Measurements from ENCODE around the gene ACVRL1. TPM values are rescaled to one million over a fixed set of nuclear protein-coding genes. Genes with fewer than 3 reads are reported as not detected.

ACVRL1 gene
- polyA plus RNA-seq, 1 donor (not counting 4 experiments of a cell fraction or from before 2014, with no cell fraction given): not detected

DNA sequence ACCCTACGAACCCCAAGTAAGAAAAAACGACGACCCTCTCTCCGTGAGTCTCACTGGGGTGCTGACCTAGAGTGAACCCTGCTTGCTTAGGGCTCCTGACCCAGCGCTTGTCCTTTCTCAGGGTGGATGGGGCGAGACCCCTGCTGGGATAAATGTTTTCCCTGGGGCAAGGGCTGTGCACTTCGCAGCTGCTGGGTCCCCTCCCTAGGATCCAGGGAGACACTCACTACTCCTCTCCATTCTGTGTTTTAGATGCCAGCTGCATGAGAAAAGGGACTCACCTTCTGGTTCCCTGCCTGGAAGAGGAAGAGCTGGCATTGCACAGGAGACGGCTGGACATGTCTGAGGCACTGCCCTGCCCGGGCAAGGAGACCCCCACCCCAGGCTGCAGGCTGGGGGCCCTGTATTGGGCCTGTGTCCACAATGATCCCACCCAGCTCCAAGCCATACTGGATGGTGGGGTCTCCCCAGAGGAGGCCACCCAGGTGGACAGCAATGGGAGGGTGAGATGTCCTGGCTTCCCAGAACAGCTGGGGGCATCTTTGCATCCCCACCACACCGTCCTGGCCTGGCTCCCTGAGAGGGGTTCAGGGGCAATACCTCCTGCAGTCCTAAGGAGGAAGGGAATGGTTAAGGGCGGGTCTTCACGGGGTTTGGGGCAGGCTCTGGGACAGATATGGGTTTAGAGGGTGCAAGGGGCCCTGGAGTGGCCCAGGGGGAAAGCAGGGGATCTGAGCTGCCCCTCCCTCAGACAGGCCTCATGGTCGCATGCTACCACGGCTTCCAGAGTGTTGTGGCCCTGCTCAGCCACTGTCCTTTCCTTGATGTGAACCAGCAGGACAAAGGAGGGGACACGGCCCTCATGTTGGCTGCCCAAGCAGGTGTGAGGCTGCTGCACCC is 18.7 kb upstream of the ACVRL1 start:
- Histone ChIP-seq H2AFZ (ENCODE audit: control insufficient read depth, low read length) (no peak overlapping the region), H3K4me1 (ENCODE audit: control insufficient read depth, extremely low read depth, insufficient read depth, low read length) (peaks cover 4% of the 10 kb centered on the region), H3K4me3 (ENCODE audit: control insufficient read depth in 2 of 3, extremely low read depth in 1 of 3, insufficient read depth in 2 of 3, low read depth in 1 of 3, low read length in 3 of 3) (no peak overlapping the region), H4K20me1 (ENCODE audit: control insufficient read depth, extremely low read depth, insufficient read depth, low read length) (no peaks in the 10 kb centered on the region), H3K9me1 (ENCODE audit: control insufficient read depth, extremely low read depth, insufficient read depth, low read length) (no peaks in the 10 kb centered on the region), H3K27ac (ENCODE audit: control insufficient read depth, insufficient read depth, low read length) (no peak overlapping the region), H3K4me2 (ENCODE audit: control insufficient read depth, extremely low read depth, insufficient read depth, low read depth, low read length) (peak overlapping the region; percentile 17), H3K9me3 (ENCODE audit: control insufficient read depth, low read depth, low read length) (no peaks in the 10 kb centered on the region), H3K9ac (ENCODE audit: control insufficient read depth, extremely low read depth, insufficient read depth, low read length) (no peak overlapping the region), H3K36me3 (ENCODE audit: control insufficient read depth in 2 of 2, extremely low read depth in 1 of 2, insufficient read depth in 2 of 2, low read length in 2 of 2) (no peaks in the 10 kb centered on the region), H3K79me2 (ENCODE audit: control insufficient read depth, insufficient read depth, low read length) (no peaks in the 10 kb centered on the region), H3K27me3 (ENCODE audit: control insufficient read depth, extremely low read depth, insufficient read depth, low read length) (peaks cover 10% of the 10 kb centered on the region)
- no peak for FAIRE-seq
- TF ChIP-seq, protein P1, sequence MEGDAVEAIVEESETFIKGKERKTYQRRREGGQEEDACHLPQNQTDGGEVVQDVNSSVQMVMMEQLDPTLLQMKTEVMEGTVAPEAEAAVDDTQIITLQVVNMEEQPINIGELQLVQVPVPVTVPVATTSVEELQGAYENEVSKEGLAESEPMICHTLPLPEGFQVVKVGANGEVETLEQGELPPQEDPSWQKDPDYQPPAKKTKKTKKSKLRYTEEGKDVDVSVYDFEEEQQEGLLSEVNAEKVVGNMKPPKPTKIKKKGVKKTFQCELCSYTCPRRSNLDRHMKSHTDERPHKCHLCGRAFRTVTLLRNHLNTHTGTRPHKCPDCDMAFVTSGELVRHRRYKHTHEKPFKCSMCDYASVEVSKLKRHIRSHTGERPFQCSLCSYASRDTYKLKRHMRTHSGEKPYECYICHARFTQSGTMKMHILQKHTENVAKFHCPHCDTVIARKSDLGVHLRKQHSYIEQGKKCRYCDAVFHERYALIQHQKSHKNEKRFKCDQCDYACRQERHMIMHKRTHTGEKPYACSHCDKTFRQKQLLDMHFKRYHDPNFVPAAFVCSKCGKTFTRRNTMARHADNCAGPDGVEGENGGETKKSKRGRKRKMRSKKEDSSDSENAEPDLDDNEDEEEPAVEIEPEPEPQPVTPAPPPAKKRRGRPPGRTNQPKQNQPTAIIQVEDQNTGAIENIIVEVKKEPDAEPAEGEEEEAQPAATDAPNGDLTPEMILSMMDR (optimal IDR thresholded peaks at IDR 0.05 in 1 of 3, IDR thresholded peaks at IDR 0.05 in 1 of 3, conservative IDR thresholded peaks at IDR 0.05 in 1 of 3; ENCODE audit: extremely low read depth in 1 of 3, insufficient read depth in 2 of 3, low read length in 3 of 3): no peak
- no peak for TF ChIP-seq EZH2 (IDR thresholded peaks at IDR 0.05; ENCODE audit: low read length)
- DNase-seq (ENCODE audit: low read depth, low spot score): no peak
- dilution Hi-C loops (cut with MboI; ENCODE audit: extremely low pct_ligation_motif_present, low sequenced_read_pairs): no loop called here

DNA sequence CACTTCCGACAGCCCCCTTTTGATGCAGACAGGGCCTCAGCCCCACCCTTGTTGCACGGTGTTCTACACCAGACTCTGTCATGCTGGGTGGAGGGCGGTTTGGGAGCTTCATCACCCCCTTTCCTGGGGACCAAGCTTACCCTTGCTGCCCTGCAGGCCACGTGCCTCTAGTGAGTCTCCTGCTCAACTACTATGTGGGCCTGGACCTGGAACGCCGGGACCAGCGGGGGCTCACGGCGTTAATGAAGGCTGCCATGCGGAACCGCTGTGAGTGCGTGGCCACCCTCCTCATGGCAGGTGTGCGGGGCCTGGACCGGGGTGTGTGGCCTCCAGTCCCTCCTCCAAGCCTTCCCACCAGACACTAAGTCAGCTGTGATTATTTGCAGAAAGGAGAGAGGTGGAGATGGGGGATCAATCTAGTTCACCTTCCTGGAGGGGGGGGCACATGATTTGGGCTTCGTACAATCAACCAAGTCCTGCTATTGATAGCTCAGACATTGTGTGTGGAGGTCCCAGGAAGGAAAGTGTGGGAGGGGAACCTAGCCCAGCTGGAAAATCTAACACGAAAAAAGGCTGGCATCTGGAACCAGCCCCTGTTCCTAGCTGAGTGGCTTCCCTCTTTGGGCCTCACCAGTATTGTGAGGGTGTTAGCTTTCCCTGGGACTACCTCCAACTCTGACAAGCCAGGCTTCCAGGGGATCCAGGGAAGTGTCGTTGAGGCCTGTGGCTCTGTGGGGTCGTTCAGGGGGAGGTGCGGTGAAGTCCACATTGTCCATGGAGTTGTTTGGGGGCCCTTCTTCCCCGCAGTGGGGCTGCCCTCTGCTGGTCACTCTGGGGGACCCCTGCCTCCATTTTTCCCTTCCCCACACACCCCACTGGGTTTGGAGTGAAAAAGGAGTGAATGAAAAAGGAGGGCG is 17.8 kb upstream of the ACVRL1 start:
- Histone ChIP-seq H4K20me1 (ENCODE audit: control insufficient read depth, extremely low read depth, insufficient read depth, low read length) (no peaks in the 10 kb centered on the region), H3K9ac (ENCODE audit: control insufficient read depth, extremely low read depth, insufficient read depth, low read length) (no peak overlapping the region), H3K27me3 (ENCODE audit: control insufficient read depth, extremely low read depth, insufficient read depth, low read length) (peaks cover 10% of the 10 kb centered on the region), H3K27ac (ENCODE audit: control insufficient read depth, insufficient read depth, low read length) (no peak overlapping the region), H3K9me3 (ENCODE audit: control insufficient read depth, low read depth, low read length) (no peaks in the 10 kb centered on the region), H3K4me3 (ENCODE audit: control insufficient read depth in 2 of 3, extremely low read depth in 1 of 3, insufficient read depth in 2 of 3, low read depth in 1 of 3, low read length in 3 of 3) (no peak overlapping the region), H2AFZ (ENCODE audit: control insufficient read depth, low read length) (no peak overlapping the region), H3K79me2 (ENCODE audit: control insufficient read depth, insufficient read depth, low read length) (no peaks in the 10 kb centered on the region), H3K4me2 (ENCODE audit: control insufficient read depth, extremely low read depth, insufficient read depth, low read depth, low read length) (no peak overlapping the region), H3K4me1 (ENCODE audit: control insufficient read depth, extremely low read depth, insufficient read depth, low read length) (peaks cover 4% of the 10 kb centered on the region), H3K36me3 (ENCODE audit: control insufficient read depth in 2 of 2, extremely low read depth in 1 of 2, insufficient read depth in 2 of 2, low read length in 2 of 2) (no peaks in the 10 kb centered on the region), H3K9me1 (ENCODE audit: control insufficient read depth, extremely low read depth, insufficient read depth, low read length) (no peaks in the 10 kb centered on the region)
- no peak for DNase-seq (ENCODE audit: low read depth, low spot score)
- FAIRE-seq: no peak
- dilution Hi-C loops (cut with MboI; ENCODE audit: extremely low pct_ligation_motif_present, low sequenced_read_pairs): no loop called here
- TF ChIP-seq EZH2 (IDR thresholded peaks at IDR 0.05; ENCODE audit: low read length): no peak
- TF ChIP-seq, protein P1 (optimal IDR thresholded peaks at IDR 0.05 in 1 of 3, IDR thresholded peaks at IDR 0.05 in 1 of 3, conservative IDR thresholded peaks at IDR 0.05 in 1 of 3; ENCODE audit: extremely low read depth in 1 of 3, insufficient read depth in 2 of 3, low read length in 3 of 3): no peak

Data from keratinocyte (primary cell).